GM21526 (cell line): Measurements from ENCODE around the gene RBBP9.
"Not testable (repeated sequence)": the region's sequence is repeated elsewhere in the genome, so short reads cannot be mapped to it uniquely, and the experiment has no call there.

Experiments used
- ATAC-seq: cut with Tn5 transposase; IDR thresholded peaks from one replicate; pipeline ENCODE4 v1.9.1; 2021; ENCODE audit warnings: moderate library complexity; ENCODE audit not compliant: unreplicated experiment, low FRiP score

Gene RBBP9

DNA sequence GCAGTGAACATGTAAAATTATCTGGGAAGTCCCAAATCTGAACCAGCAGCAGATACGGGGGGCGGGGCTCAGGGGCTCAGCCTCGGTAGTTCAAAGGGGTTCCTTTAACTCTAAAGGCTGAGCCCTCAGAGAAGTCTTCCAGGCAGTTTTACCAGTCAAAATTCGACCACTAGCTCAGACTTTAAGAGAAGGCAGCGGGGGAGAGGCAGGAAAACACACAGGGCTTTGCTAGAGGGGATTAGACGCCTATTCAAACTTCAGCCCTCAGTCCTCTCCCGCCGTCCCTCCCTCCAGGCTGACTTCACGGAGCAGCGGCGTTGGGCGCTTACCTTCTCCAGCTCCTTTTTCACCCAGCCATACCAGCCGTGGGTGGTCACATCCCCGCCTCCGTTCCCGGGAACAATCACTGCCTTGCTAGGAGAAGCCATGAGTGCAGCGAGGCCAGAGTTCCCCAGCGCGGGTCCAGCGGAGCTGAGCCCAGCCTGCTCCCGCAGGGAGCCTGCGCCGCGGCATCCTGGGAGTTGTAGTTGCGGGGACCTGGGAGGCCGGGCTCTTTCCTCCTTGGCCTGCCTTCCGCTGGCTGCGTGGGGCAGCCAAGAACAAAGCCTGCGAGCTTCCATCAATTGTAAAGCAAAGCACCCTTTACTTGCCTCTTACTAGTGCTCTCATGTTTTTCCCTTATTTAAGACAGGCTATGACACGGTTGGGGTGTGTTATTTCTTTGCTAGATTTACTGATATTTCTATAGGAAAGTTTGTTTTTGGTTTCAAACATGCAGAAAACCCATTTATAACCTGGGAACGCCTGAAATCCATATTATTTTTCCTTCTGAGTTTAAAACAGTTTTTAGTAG lies at the start of gene RBBP9:
RBBP9 (minus strand) TSS at position 486 of the 853 bp plus-strand sequence; CDS start at position 428, 58 bp downstream.
- peak; percentile 96 for ATAC-seq

DNA sequence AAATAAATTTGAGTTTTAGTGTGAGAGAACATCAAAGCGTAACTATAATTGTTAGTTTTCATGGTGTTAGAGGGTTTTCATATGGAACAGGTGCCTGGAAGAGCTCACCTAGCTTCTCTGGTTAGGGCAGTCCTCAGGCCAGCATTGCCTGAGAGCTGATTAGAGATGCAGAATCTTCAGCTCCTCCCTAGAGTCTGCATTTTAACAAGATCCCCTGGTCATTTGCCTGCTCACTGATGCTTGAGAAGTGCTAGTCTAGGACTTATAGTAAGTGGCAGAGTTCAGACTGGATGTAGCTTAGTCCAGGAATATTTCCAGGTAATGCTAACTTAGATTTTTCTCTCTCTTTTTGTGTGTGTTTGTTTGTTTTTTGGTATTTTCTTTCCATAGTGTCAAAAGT lies 48.5 kb upstream of the RBBP9 start:
- ATAC-seq: no peak

DNA sequence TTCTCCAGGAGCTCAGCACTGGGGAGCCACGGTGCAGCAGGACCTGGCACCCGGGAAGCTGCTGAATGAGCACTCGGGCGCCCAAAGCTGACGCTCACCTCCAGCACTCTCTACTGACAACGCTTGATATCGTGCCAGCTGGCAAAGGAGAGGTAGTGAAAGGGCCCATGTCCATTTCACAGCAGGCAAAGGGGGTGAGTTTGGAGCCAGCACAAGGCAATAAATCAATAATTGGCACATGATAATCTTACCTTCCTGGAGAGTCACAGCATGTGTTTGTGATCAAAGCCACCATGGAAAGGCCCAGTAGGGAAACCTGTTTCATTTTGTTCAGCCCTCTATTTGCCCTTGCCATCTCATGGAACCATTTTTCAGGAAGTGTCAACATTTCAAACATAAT lies 46.9 kb upstream of the RBBP9 start:
- ATAC-seq: no peak

DNA sequence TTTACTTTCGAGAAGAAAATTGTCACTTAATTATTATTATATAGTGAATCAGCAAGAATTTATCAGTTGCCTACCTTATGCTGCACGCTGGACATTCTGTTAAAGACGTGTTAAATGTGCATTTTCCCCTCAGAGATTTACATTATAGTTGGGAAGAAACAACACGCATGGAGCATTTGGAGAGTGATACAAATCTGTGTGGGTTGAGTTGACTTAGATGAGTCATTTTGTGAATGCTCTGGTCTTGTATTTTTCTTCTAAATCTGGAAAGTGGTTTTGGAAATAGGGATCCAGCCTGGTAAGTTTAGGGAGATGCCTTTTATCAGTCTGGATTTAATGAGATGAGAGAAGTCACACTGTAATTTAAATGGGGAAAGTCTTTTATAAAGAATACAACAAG lies 46.2 kb upstream of the RBBP9 start:
- ATAC-seq: no peak

DNA sequence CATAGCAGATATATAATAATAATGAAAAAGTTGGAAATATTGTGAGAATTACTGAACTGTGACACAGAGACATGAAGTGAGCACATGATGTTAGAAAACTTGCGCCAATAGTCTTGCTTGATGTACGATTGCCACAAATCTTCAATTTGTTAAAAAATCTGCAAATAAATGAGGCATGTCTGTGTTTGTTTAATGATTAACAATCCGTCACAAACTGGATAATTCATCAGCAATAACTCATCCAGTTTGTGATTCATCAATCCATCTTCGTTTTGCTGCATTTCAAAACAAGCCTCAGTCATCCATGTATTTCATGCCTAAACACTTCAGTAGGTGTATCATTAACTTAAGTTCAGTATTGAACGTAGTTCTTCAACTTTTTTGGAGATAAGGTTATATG lies 44.7 kb upstream of the RBBP9 start:
- no peak for ATAC-seq

DNA sequence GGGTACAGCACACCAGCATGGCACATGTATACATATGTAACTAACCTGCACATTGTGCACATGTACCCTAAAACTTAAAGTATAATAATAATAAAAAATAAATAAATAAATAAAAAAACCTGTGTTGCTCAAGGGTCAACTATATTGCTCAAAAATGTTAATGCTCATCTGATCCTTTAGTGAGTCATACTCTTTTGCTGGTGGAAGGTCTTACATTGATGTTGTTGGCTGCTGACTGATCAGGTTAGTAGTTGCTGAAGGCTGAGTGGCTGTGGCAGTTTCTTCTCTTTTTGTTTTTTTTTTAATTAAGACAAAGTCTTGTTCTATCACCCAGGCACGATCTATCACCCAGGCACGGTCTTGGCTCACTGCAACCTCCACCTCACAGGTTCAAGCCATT lies 40.6 kb upstream of the RBBP9 start:
- ATAC-seq: no peak

DNA sequence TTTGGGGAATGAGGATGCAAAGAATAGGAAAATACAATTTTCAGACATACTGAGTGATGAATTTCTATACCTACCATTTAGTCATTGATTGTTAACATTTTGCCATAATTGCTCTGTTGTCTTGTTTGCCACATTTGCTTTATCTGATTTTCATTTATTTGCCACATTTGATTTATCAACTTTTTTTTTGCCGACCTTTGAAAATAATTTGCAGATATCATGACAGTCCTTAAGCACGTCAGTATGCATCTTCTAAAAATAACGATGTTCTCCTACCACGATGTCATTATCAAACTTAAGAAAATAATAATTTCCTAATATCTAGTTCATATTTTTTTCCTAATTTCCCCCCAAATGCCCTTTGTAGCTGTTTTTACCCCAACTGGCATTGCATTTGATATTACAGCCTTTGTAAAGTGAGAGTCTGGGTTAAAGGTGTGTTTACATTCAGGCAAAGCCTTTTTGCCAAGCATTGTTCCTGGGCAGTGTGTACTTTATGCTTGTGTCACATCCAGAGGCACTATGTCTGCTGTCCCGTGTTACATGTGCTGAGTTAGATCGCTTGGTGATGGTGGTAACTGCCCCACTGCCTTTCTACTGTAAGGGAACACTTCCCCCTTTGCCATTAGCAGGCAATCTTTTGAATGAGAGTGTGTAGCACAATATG lies 37.1 kb upstream of the RBBP9 start:
- ATAC-seq: no peak

DNA sequence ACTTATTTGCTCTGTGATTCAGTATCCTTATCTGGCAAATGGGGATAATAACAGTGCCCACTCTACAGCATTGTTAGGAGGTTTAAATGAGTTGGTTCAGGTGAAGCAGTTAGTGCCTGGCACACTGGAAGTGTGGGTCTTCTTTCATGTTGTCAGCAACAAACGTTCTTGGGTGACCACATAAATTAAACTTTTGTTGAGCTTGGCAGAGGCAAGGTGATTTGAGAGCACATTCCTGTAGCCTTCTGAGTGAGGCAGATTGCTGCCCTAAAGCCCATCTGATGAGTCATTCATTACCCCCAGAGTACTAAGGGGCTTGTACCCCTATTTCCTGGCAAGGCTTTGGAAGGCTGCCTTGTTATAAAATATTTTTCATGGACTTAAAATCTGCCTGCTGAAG lies 36.5 kb upstream of the RBBP9 start:
- ATAC-seq: no peak

DNA sequence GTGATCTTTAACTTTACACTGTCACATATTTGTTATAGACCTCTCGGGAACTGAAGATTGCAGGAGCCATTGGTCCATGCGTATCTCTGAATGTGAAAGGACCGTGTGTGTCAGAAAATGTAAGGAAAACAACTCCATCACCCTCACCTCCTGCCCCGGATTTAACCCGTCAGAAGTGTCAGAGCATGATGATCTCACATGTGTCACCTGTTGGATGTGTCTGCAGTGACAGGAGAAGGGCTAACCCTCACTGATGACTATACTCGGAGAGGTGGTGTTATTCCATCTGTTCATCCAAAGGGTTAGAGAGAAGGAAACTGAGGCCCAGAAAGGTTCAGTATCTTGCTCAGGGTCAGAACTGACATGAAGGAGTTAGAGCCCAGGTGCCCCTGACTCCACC lies 35.6 kb upstream of the RBBP9 start:
- no peak for ATAC-seq

DNA sequence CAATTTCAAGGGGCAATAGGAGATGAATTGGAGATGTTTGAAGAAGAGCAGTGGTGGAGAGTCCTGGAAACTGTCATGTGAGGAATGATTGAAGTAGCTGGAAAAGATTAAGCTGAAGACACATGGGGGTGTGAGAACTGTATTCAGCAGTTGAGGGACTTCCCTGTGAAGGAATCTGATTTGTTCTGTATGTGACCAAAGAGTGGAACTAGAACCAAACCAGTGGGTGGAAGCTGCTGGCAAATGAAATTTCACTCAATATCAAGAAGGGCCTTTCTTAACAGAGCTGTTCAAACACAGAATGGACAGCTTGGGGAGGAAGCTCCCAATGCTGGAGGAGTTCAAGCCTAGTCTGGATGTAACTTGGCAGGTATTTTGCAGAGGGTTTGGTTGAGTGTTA lies 32.0 kb upstream of the RBBP9 start:
- no peak for ATAC-seq

DNA sequence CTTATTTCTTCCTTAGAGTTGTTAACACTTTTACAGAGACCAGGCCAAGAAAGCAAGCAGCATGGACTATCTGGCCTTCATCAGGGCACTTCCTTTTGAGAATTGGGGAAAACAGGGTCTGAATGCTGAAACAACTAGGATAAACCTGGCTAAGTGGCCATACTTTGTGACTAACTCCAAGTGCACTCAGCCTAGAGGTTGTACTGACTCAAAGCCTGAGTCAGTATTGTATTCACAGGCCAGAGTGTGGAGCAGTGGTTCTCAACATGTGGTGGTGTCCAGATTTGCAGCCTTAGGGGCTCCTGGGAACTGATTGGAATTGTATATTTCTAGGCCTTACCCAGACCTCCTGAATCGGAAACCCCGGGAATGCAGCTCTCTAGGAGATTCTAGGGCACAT lies 30.8 kb upstream of the RBBP9 start:
- no peak for ATAC-seq

DNA sequence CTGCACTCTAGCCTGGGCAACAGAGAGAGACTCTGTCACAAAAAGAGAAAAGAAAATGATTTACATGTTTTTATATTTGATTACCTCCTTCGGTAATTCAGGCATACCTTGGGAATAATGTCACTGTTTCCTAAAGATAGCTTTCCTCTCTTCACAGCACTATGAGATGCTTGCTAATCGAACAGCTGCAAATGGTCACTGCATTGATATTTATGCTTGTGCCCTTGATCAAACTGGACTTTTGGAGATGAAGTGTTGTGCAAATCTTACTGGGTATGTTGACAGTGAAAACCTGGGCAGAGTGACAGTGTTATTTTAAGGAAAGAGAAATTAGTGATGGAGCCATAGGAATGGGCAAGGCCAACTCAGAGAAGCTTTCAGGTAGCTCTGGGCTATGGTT lies 30.3 kb upstream of the RBBP9 start:
- no peak for ATAC-seq

DNA sequence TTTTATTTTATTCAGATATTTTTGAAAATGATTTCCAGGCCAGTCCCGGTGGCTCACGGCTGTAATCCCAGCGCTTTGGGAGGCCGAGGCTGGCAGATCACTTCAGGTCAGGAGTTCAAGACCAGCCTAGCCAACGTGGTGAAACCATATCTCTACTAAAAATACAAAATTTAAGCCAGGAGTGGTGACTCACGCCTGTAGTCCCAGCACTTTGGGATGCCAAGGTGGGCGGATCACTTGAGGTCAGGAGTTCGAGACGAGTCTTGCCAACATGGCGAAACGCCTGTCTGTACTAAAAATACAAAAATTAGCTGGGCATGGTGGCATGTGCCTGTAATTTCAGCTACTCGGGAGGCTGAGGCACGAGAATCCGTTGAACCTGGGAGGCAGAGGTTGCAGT lies 29.7 kb upstream of the RBBP9 start:
- ATAC-seq: not testable (repeated sequence)

DNA sequence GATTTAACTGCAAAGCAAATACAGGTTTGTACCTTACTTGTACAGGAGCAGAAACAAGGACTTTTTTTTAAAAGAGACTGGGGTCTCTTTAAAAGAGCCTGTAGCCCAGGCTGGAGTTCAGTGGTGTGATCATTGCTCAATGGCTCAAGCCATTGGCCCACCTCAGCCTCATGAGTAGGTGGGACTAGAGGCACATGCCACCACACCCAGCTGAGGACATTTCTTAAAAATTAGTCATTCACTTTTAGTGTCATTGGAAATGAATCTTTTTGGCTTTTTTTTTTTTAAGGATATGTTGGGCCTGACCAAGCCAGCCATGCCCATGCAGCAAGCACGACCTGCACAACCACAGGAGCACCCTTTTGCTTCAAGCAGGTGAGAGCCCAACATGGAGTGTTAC lies 27.6 kb upstream of the RBBP9 start:
- ATAC-seq: no peak

DNA sequence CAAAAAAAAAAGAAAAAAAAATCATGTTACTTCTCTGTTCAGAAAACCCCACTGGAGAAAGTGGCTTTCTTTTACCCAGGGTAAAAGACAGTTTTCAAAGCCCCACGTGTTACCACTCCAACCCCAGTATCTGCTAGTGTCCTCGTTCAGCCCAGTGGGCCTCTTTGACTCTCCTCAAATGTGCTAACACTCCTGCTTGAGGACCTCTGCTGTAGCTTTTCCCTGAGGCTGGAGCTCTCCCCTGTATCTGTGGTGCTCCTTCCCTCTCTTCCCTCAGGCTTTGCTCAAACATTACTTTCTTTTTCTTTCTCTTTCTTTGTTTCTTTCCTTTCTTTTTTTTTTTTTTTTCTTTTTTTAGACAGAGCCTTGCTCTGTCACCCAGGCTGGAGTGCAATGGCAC lies 26.0 kb upstream of the RBBP9 start:
- ATAC-seq: no peak

DNA sequence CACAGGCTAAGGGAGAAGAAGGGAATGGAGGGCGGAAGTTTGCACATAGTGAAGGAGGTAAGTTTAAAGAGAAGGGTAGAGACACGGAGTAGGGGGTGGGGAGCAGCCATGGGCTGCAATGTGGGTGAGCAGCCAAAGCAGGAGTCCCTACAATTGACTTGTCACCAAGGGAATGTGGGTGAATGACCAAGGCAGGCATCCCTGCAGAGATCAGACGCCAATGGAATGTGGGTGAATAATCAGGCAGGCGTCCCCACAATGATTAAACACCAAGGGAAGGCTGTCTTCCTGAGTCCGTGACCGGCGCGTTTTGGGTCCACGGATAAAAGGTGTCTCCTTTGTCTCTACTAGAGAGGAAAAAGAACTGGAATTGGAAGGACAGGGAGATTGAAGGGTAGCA lies 25.0 kb upstream of the RBBP9 start:
- not testable (repeated sequence) for ATAC-seq

DNA sequence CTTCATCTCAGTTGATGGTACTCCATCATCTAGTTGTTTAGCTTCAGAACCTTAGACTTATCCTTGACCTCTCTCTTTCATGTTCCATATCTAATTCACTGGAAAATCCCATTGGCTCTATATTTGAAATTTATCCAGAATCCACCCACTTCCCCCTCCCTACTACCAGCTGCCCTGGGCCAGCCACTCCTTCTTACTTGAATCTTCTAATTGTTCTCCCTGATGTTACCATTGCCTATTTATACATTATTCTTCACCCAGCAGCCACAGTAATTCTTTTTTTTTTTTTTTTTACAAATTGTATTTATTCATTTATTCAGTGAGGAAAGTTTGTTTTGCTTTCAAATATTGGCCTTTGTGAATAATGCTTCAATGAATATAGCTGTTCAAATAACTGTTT lies 18.9 kb upstream of the RBBP9 start:
- ATAC-seq: no peak

DNA sequence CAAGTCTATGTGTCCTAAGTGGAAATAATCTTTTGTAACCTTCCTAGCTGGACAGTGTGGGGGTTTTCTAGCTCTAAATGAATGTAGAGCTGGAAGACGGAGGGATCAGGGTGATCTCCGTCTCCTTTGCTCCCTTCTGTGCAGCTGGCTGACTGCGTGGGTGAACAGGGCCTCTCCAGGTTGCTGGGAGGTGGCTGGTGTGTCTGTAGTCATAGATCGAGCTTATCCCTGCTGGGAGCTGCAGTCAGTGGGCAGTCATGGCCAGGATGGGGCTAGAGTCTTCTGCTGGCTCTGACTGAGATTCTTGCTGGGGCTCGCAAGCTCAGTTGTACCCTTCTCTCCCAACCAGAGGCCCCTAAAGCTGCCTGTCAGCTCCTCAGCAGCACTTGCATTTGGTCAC lies 17.1 kb upstream of the RBBP9 start:
- ATAC-seq: no peak

DNA sequence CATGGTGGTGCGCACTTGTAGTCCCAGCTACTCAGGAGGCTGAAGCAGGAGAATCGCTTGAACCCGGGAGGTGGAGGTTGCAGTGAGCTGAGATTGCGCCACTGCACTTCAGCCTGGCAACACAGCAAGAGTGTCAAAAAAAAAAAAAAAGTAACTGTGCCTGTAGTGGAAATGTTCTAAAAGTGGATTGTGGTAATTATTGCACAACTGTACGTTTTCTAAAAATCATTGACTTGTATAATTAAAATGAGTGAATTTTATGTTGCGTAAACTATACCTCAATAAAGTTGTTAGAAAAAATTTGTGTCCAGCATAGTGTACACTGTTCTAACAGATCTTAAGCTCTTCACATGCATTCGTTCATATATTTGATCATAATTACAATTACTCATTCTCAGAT lies 16.2 kb upstream of the RBBP9 start:
- ATAC-seq: no peak

DNA sequence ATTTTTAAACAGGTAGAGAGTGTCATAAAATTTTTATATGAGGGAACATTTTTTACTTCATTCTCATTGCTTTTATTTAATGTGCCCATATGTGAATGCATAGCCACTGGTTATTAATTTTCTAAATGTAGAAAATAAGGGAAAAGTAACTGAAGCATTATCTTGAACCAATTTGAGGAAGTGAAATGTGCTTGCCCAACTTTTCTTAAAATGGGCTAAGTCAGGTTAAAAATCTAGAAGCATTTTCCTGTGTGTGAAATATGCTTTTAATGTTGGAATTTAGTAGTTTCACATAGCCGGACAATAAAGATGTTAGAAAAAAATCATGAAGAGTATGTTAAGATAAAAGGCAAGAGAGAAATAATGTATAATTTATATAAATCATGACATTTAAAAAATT lies 14.5 kb upstream of the RBBP9 start:
- no peak for ATAC-seq

DNA sequence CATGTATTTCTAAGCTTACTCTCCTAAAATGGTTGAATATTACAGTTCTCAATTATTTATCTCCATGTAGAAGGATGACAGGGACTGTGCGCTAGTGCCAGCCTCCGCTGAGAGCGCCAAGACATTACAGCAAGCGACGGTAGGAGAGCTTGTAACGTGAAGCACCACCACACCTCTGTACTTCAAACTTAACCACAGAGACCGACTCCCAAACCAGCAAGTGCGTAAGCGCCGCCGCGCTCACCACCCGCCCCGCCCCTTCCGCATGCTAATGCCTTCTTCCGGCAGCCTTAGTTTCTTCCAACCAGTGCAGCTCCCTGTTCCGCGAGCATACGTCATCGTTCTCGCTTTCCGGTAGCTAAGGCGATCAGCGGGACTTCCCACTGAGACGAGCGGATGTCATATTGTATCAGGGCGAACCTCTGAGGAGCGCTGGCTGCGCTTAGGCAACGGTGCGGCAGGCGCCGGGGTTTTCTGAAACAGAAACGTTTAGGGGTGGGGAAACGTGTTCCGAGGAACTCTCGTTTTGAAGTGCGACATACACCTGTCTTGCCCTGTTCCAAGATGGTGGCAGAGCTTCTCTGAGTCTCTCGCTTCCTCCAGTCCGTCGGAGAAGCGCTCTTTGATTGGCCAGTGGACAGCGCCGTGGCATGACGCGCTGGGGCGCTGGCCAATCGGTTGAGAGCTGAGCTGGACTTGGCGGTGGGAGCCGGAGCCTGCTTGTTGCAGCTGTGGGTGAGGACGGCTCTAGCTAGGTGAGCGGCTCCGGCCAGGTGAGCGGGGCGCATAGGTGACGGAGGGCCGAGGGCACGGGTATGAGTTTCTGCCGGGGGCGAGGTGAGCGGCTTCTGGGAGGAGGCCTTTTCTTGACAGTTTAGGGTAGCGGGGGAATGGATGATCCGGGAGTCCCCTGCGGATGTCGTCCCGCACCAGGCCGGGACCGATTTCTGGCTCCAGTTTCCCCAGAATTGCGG lies 10.5 kb upstream of the RBBP9 start, which contains the start of gene SEC23B:
SEC23B (plus strand) TSS at position 723 of the 974 bp plus-strand sequence. CDS start 2,896 bp downstream, outside the sequence.
- ATAC-seq: peak; percentile 94
